Measurements from ENCODE around the gene PHF21A.

PHF21A gene

GRCh38 chr11:45973601-45974000, 147.7 kb downstream of the PHF21A start:
- DNase-seq: no peak

DNA sequence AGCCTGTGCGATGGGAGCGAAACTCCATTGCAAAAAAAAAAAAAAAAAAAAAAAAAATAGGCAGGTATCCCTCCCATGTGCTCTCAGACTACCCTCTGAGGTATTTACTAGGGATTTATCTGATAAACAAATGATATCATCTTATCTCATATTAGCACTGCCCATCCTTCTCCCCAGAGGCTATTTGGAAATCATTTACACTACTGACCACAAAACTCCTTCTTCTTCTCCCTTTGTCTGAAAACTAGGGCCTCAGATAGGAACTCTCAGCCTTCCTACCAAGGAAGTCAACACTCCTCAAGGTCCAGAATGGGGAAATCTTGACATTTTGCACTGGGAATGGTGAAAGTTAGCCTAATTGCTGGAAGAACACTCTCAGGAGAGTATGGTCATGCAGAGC, 152.4 kb downstream of the PHF21A start:
- DNase-seq: no peak

DNA sequence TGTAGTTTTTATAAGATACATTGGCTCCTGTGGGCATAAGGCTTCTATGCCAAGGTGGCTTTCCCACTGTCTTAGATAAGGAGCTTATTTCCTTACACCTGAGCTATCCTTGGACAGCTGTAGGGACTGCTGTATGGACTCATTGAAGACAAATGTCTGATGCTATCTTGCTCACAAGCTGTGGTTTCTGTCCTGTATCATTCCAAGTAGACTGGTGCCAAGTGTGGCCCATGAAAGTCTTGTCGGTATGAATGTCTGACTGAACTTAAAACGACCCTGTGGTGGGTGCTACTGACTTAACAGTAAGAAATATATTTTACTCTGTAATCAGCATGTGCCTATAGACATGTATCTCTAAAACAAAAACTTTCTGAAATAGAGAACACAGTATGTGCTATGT, 153.7 kb downstream of the PHF21A start:
- DNase-seq: no peak

DNA sequence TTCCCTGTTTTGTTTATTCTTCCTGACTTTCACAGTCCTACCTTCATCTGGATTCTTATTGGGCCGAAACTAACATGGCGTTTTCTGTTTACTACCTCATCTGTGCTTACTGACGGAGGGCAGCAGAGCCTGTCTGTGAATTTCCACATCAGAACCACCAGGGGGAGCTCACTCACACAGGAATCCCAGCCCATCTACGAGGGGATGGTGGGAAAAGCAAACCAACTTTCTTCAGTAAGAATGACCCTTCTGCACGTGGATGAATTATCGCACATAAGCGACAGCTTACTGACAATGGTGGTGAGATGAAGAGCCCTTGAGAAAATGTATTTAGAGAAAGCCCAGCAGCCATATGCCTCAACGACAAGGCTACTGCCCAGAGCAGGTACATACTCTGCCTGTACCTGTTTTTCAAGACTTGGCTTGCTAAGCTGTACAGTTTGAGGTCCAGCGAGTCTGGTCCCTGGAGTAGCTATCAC, 156.3 kb downstream of the PHF21A start:
- DNase-seq: no peak

DNA sequence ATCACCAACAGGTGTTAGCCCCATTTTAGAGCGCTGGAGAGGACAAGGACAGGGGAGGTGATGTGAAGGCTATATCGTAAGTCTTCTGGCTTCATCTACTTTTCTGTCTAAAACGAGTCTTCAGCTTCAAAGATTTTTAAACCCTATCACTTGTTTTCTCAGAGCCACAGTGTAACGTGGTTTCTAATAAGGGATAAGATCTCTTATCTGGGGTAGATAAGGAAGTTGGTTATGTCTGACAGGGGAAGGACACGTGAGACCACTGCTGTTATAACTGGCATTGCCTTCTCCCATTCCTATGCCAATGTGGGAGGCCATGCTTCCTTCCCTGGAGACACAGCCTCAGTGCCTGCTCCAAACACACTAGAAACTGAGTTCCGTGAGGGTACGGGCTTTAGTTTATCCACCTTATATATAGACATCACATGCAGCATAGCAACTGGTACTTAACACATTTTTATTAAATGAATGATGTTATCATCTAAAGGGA, 159.5 kb downstream of the PHF21A start:
- peak; percentile 17 for DNase-seq

GRCh38 chr11:45960387-45961095, 160.7 kb downstream of the PHF21A start:
- DNase-seq: no peak

GRCh38 chr11:45959851-45960250, 161.4 kb downstream of the PHF21A start:
- no peak for DNase-seq

GRCh38 chr11:45949992-45950407, 171.3 kb downstream of the PHF21A start:
- no peak for DNase-seq

- no peak for DNase-seq
These were observed 172.9 kb downstream of the PHF21A start for GRCh38 chr11:45948356-45948755.

GRCh38 chr11:45947885-45948284, 173.4 kb downstream of the PHF21A start:
- no peak for DNase-seq

DNA sequence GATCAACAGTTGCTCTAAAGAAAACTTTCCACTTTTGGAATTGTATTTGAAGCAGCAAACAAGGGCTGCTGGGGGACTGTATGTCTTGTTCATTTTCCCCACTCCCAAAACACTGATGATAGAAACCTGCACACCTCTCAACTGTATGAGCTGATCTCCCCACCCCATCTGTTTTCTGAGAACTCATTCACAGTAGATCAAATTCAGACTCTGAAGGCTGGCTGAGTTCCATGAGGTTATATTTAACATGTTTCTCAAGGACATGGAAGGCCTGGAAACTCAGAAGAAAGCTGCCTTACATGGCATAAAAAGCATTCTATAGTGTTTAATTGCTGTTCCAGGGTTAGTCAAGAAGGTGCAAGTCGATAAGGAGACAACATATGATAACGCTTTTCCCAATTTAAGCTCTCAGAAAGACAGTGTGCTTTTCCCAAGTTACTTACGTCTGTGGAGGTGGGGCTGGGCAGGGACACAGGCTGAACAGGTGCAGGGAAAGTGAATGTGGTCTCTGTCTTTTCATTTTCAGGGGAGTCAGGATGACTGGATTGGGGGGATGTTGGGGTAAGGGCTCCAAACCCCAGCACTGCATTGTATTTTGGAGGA, 175.8 kb downstream of the PHF21A start:
- no peak for DNase-seq

DNA sequence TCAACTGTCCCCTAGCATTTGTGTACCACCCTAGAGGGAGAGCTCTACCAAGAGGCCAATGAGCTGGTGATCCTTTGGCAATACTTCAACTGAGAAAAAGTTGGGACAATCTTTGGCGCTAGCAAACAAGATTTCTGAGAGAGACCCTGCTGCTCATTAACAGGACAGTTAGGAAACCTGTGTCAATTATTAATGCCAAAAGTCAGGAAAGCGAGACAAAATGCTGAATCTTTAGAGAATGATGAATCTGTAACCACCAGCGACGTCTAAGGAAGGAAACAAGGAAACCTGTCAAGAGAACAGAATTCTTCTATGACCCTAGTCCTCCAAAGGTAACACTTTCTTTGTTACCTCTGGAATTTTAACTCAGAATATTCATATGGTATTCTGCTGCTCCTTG, 178.9 kb downstream of the PHF21A start:
- no peak for DNase-seq

- DNase-seq: no peak
These were observed 180.0 kb downstream of the PHF21A start for GRCh38 chr11:45941285-45941684.

GRCh38 chr11:45939836-45940235, 181.4 kb downstream of the PHF21A start:
- no peak for DNase-seq

DNA sequence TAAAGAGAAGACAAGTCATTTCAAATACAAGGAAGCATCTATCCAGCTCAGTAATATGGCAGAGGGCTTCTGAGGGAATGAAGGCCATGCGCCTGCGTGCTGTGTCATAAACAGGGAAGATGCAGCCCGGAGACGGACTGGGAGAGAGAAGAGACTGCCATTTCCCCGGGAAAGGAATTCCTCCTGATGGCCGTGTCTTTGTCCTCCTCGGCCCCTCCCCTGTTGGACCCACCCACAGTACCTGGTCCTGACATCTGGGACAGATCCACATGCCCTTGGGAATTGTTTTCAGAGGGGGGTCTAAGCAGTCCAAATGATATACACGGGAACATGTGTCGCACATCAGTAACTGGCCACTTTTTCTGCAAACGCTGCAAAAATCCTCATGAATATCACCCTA, 183.3 kb downstream of the PHF21A start:
- no peak for DNase-seq

DNA sequence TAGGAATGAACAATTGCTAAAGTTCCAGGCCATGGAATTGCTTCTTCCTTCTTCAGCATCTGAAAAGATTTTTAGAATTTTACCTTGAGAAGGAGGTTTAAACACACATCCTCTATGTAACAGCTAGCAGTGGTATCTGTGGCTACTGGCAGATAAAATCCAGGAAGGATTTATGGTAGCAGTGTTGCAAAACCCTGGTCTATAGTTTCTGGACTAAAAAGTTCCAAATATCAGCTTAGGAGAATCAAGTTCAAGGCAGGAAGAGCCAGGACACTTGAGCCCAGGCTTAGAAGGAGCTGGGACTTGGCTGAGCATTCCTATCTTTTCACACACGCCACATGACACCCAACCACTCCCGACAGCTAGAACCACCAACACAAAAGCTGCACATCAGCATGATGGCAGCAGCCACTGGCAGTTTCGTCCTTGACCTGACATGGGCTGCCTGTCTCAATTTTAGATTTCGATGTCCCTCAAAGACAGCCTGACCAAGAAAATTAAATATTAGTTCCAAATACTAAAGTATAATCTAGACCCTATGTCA, 184.7 kb downstream of the PHF21A start:
- no peak for DNase-seq

DNA sequence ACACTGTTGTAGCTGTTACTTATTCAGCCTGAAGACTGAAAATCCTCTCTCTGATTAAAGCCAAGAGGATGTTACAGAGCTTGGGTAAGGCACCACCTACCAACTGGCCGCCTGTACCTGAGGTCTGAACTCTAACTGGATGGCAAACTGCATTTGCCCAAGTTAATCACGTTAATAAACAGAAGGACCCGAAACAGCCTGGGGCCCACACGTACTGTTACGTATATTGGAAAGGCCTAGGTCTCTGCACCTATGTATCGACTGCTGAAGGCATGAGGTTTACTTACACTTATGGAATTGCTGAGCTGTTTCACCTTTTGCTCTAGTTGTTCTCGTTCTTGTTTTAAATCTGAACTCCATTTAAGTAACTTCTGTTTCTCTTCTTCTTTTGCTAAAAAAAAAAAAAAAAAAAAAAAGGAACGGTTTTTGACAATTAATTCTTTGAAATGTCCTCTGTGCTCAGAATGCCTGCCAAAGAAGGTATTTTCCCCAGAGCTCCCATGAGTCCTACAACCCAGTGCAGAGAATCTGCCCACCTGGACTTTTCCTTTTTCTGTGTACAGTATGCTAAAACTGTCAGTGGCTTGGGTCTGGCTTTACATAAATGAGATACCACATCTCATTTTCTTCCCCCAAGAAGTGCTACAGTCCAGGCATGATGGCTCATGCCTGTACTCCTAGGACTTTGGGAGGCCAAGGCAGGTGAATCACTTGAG, 185.7 kb downstream of the PHF21A start:
- DNase-seq: no peak

DNA sequence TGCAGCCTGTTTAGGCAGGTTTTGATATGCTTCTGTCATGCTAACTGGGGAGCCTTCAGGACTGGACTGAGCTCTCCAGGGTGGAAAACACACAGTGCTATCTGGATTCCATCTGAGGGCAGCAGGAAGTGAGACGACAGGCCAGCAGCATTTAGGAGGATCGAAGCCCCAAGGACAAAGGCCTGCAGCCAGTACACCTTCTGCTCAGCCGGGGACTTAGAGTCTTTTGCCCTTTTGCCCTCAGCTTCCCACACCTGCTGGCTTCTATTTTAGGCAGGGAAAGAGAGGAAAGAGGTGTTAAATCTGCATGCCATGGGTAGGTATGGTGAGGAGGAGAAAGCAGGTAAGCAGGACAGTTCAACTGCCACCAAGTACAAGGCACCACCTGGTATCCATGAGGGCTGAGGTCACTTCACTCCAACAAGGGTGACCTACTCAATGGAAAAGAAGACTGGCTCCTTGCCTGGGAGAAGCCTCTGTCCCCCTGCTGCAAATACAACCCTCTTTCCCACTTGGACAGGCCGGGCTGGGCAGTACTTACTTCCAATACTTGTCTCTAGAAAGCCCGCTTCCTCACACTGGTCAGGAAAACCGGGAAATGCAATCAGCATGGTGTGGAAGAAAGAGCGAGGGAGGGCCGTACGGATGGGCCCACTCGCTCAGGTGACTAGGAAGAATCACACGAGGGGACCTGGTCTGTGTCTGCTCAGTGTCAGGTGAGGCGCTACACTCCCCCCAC, 186.5 kb downstream of the PHF21A start:
- no peak for DNase-seq

GRCh38 chr11:45933846-45934579, 187.2 kb downstream of the PHF21A start:
- no peak for DNase-seq

DNA sequence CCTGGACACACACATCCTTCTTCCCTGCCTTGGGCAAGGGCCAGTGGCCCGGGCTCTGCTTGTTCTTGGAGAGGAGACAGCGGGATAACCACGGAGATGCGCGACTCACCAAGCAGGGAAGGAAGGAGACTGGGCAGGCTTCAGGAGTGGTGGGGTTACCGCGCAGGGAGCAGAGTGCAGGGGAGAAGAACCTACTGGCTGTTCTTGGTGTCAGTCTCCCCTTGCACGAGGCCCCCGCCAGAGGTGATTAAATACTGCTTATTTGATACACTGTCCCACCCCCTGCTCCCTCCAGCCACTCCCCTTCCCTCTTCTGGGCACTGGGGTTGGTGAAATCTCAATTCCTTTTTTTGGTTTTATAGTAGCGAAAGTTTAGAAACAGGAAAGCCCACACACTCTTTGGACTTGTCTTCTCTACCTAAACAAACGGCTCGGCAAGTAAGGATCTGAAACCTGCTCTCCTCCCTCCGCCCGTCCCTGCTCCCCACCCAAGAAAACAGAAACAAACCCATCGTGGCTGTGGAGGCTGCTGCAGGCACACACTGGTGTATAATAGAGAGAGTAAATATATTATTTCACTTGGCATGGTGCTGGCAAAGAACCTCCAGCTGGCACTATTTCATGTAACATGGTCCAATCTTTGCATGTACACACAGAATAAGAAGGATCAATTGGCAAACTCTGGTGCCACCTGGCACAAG, 188.0 kb downstream of the PHF21A start:
- DNase-seq: no peak

GRCh38 chr11:45932217-45932616, 189.0 kb downstream of the PHF21A start:
- DNase-seq: no peak

DNA sequence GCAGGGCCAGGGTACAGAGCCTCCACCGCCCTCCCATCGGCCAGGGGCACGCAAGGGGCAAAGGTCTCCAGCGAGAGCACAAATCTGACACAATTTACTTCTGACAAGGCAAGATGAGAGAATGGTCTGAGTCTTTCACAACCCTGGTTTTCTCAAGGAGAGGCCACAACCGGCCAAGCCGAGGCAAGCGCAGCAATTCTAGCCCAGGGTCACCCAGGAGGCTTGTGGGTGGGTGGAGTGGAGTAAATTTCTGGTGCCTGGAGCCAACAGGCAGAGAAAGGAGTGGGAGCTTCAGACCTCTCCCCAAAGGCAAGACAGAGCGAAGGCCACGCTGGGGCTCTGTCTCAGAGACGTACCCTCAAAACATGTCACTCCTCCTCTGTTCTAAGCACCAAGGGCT, 189.5 kb downstream of the PHF21A start:
- DNase-seq: no peak

Measured in GF-D8 (cell line).